Lower leg skin (tissue), 3 donors: ENCODE data around the gene SSTR3.

Source experiments
- POLR2A ChIP-seq, 2 donors: fragments of 450-650 bp; IDR thresholded peaks; one replicate each; pipeline ENCODE4 v1.6.1; 2016 to 2017; ENCODE audit warnings: antibody characterized with exemption in 2 of 2, mild to moderate bottlenecking in 1 of 2, moderate library complexity in 1 of 2
- TF ChIP-seq, protein P1 (sequence below), 3 donors: fragments of 450-650 bp; IDR thresholded peaks; one replicate each; pipeline ENCODE4 v1.5.1; 2016; ENCODE audit warnings: antibody characterized with exemption in 3 of 3, mild to moderate bottlenecking in 3 of 3, moderate library complexity in 2 of 3

DNA sequence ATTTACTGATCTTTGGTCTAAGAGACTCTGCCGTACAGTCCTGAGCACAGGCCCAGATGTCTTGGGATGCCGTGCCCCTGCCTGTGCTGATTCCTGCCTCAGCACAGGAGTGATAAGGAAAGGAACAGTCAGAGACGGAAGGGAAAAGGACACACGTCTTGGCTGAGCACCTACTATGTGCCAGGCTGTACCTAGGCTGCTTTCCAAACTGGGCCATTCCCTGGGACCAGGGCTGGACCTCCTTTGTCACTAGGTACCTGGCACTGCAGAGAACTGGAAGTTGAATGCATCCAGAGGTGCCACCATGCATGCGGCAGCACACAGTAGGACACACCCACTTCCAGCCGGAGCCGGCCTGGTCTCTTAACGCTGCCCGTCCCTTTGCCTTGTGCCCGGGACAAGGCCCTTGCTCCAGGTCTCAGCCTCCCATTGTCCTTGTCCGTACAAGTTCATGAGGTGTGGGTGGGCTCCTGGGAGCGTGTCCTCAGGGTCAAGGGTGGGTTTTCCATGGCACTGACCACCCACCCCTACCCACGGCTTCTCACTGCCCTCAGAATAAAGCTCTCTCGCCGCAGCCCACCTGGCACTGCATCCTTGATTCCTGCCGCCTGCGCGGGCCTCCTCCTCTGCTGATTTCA is 1.1 kb upstream of the SSTR3 start:
- TF ChIP-seq, protein P1, sequence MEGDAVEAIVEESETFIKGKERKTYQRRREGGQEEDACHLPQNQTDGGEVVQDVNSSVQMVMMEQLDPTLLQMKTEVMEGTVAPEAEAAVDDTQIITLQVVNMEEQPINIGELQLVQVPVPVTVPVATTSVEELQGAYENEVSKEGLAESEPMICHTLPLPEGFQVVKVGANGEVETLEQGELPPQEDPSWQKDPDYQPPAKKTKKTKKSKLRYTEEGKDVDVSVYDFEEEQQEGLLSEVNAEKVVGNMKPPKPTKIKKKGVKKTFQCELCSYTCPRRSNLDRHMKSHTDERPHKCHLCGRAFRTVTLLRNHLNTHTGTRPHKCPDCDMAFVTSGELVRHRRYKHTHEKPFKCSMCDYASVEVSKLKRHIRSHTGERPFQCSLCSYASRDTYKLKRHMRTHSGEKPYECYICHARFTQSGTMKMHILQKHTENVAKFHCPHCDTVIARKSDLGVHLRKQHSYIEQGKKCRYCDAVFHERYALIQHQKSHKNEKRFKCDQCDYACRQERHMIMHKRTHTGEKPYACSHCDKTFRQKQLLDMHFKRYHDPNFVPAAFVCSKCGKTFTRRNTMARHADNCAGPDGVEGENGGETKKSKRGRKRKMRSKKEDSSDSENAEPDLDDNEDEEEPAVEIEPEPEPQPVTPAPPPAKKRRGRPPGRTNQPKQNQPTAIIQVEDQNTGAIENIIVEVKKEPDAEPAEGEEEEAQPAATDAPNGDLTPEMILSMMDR (IDR thresholded peaks at IDR 0.05) = no peak
- no peak for TF ChIP-seq POLR2A (IDR thresholded peaks at IDR 0.05)
